ENCODE data around the gene AFAP1L2.

The AFAP1L2 gene

GRCh38 chr10:114332301-114333192 lies 71.8 kb downstream of the AFAP1L2 start:
- DNase-seq = no peak

DNA sequence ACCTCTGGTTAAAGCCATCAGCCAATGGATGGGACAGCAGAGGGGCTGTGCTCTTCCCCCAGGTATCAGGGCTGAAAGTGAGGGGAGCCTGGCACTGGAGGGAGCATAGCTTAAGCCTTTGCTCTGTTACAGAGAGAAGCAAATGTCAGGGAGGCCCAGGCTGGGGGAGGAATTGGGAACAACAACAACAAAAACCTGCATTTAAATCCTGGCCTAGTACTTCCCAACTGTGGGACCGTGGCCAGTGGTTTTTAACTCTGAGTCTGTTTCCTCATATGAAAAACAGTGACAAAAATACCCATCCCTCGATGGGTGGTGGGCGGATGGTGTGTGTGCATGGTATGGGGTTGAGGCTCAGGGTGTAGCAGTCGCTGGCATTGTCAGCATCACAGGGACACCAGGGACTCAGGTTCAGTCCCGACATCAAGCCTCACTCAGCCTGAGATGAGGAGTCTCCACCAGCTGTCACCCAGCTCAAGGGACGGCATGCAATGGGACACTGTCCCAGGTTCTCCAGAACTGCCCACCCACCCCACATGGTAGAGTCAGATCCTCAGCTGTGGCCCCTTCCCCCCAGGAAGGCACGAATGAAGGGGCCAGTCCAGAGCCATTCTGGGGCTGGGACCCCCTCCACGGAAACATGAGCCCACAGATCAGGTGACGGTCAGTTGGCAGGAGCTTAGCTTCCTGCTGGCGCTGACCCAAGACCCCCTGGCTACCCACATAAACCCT lies 74.5 kb downstream of the AFAP1L2 start:
- DNase-seq = no peak

GRCh38 chr10:114328874-114329273 lies 75.4 kb downstream of the AFAP1L2 start:
- no peak for DNase-seq

- DNase-seq = no peak
These were observed 75.9 kb downstream of the AFAP1L2 start for GRCh38 chr10:114328441-114328812.

DNA sequence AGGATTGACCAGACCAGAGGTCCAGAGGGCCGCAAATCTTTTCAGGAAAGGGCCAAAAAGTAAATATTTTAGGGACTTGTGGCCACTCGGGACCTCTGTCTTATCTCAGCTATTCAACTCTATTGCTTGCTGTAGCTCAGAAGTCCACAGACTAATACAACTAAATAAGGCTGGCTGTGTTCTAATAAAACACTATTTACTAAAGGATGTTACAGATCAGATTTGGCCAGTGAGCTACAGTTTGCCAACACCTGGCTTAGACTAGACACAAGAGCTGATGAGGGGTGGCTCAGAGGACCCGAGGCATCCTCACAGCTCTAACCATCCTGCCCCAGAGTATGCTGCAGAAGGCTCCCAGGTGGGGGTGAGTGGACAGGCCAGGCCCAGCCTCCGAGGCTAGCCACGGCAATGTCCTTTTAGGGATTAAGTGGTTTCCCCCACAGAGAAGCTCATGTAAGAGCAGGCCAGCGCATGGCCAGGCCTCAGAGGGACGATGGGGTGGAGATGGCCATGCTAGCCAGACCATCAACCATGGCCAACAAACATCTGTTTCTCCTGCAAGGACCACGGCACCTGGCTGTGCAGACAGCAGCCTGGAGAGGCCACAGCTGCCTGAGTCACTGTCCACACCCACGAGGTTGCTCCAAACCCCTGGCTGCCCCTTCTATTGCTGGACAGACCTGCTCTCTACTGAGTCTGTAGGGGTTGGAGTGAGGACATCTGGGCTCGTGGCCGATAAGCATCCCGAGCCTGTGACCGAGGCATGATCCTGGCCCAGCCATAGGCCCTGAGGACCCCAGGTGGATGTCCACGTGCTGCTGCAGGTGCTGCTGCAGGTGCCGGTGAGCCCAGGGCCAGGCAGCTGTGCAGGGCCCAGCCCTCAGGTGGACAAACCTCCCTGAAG lies 76.5 kb downstream of the AFAP1L2 start:
- no peak for DNase-seq

- no peak for DNase-seq
These were observed 77.5 kb downstream of the AFAP1L2 start for GRCh38 chr10:114326795-114327194.

DNA sequence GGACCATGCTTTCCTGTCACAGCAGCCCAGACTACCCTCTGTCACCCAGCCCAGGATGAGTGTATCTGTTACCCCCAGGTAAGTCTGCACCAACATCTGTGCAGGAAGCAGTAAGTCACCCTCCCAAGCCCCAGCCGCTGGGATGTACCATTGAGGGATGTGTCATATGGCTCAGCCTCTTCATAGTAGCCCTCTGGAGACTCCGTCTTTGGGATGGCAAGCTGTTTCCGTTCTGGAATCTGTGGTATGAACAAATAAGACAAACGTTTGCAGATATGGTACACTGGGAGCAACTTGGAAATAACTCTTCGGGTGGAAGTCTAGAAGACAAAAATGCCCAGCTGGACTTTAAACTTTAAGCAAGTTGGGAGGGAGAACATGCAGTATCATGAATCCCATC lies 81.3 kb downstream of the AFAP1L2 start:
- DNase-seq = no peak

GRCh38 chr10:114322344-114322743 lies 82.0 kb downstream of the AFAP1L2 start:
- DNase-seq = no peak

- DNase-seq = no peak
These were observed 83.8 kb downstream of the AFAP1L2 start for GRCh38 chr10:114320249-114321116.

DNA sequence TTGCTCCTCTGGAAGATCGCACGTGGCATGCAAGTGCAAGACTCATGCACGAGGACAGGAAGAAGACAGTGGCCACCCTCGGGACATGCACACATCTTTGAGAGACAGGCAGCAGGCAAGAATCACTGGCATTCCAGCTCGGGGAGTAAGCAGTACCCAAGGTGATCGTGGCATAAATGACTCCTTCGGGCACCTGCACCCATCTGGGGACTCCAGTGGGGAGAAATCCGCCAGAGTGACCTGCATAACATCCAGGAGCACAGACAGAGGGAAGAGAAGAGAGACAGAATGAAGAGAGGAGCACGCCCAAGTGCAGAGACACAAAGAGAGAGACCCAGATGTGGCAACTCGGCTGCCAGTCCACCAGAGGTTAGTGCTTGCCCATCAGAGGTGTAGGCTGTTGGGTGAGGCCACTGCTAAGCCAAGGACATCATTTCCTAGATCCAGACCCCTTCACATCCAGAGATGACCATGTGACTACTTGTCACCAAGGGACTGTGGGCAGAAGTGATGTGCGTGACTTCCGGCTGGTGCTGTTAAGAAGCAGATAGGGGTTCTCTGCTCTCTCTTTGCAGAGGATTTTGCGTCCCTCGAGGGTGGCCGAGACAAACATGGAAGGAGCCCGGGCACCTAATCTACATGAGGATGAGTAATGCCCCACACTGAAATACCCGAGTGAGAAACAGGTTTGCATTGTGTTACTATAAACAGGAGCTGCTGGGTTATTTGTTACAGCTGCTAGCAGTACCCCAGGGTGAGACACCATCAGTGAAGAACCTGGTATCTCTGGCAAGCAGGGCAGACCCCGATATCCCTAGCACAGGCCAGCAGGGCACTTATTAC lies 84.7 kb downstream of the AFAP1L2 start:
- DNase-seq = no peak

DNA sequence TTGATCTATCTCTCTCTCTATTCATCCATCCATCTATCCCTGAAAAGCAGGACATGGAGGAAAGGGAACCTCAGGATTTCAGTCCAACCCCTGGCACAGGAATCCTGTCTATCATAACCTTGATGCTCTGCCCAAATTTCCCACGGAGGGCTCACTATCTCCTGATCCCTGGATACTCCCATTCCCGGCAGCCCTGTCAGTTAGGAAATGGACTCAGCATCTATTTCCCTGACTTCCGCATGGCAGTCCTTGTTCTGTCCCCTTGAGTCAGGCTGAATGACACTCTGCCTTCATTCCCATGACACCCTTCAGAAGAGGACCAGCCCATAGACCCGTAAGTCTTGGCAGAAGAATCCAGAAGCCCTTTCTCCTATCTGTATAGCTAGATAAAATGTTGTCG lies 87.6 kb downstream of the AFAP1L2 start:
- DNase-seq = no peak

DNA sequence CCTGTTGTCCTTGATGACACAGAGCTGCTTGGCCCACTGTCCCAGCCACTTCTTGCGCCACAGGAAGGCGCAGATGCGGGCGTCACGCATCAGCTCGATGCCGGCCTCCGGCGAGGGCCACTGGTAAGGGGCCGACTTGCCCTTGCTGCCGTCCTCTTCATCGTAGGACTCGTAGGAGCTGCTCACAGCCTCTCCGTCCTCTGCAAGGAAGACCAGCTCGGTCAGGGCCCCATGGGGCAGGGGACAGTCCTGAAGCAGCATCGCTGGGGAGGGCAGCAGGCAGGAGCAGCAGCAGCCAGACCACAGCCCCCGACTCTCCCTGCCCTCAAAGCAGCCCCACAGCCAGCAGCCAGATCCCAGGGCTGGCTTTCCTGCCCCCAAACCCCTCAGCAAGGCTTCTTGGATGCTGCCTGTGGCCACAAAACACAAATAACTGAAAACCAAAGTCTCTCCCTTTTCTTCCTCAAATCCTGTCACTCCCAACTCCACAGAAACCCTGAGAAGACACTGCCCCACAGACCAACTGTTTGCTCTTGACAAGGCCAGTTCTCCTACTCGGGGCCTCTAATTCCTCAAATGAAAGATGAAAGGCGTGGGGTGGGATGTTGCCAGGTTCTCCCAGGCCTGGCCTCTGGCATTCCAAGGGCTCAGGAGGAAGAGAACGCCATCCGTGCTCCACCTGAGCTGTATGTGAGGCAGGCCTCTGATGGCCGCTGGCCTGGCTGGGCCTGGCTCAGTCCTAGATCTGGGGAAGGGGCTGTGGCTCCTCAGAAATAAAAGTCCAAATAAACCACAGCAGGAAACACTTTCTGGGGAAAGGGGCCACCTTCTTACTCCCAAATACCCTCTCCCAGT lies 88.5 kb downstream of the AFAP1L2 start:
- no peak for DNase-seq

DNA sequence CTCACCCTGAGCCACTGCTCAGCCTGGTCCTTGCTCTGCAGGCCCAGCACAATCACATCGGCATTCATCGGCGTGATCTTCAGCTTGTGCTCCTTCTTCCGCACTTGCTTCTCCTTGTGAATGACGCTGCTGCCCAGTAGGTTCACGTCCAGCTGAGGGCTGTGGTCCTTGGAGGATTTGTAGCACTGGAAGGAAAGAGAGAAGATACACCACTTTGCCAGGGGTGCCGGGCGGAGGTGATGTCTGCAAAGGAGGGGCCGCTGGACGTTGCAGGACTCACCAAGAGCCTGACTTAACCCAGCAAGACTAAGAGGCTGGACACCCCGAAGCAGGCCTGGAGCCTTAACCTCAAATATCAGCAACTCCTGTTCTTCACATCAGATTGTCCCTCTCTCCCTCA lies 90.4 kb downstream of the AFAP1L2 start:
- DNase-seq = no peak

- no peak for DNase-seq
These were observed 91.2 kb downstream of the AFAP1L2 start for GRCh38 chr10:114313139-114313538.

GRCh38 chr10:114311496-114312209 lies 92.6 kb downstream of the AFAP1L2 start:
- no peak for DNase-seq

DNA sequence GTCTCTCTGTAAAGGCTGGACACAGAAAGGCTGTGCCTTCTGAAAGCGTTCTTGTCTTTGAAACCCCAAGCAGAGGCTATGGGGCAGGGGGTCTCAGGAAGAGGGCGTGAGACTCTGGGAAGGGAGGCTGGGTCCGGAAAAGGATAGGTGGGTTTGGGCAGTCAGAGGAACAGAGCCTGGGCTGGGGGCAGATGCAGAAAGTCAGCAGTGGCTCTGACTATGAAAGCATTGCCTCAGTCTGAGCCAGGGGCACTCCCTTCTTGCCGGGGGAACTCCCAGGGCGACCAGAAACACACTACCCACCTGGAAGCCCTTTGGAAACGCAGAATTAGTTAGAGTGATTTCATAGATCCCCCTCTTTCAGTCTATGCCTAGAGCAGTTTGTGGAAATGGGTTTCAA lies 93.3 kb downstream of the AFAP1L2 start:
- DNase-seq = no peak

- DNase-seq = no peak
These were observed 94.0 kb downstream of the AFAP1L2 start for GRCh38 chr10:114310346-114310745.

- no peak for DNase-seq
These were observed 95.0 kb downstream of the AFAP1L2 start for GRCh38 chr10:114309364-114309651.

DNA sequence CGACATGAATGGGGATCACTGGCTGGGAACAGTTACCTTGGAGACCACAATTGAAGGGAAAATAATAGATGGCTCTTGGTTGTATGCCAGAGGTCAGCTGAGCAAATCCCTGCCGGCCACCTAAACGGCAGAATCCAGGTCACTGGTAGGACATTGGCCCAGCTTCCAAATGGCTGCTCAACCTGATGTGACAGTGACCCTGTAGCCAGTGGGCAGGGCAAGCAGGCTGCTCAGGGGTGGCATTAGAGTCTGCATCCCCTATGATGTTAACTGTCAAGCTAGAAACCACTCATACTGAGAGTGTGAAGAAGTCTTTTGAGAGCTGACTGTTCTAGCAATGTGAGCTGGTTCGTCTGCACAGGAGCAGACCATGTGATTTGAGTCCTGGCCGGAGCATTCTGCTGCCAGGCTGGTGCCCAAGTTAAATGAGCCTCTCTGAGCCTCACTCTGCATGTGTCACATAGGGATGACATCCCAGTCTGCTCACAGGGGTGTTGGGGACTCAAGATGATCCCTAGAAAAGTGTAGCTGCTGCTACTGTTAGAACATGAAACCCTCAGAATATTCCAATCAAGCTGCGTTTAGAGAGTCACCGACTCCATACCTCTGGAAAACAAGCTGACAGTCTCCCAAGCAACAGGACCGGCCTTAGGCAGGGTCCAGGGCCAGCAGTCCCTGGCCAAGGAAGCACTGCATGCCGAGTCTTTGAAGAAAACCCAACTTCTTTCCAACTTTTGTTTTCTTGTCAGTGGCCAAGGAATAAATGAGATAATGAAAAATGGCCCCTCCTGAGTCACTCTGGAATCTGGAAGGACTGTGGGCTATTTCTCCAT lies 95.6 kb downstream of the AFAP1L2 start:
- DNase-seq = no peak
